ENCODE data around the gene TCL1B.
"Not testable (repeated sequence)": the region's sequence is repeated elsewhere in the genome, so short reads cannot be mapped to it uniquely, and the experiment has no call there.

TCL1B gene

DNA sequence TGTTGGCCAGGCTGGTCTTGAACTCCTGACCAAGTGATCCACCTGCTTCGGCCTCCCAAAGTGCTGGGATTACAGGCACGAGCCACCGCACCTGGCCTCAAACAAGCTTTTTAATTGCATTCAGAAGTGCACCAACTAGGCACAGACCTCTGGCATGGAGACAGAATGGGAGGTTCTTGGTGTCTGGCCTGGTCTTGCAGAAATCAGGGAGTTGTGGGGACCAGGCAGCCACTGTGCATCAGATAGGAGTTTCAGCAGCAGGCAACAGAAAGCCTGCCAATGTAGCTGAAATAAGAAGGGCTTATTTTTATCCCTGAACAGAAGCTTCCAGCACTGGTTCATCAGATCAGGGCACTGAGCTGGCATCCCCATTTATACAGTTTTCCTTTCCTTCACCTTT lies 22.2 kb upstream of the TCL1B start:
- H2BK12ac ChIP-seq (ENCODE audit: low read length): no peak overlapping the region
- peak overlapping the region; percentile 65 for H4K91ac ChIP-seq (ENCODE audit: low read depth, low read length)
- no peak overlapping the region for H4K8ac ChIP-seq (ENCODE audit: low read depth, low read length)
- no peaks in the 10 kb centered on the region for H3K9me3 ChIP-seq (ENCODE audit: insufficient read depth, low read depth, low read length)
- H3K14ac ChIP-seq (ENCODE audit: low read length): no peak overlapping the region
- H3K27me3 ChIP-seq (ENCODE audit: insufficient read depth, low read length): no peaks in the 10 kb centered on the region
- H2AK5ac ChIP-seq (ENCODE audit: low read length): peak overlapping the region; percentile 35
- no peak overlapping the region for H3K27ac ChIP-seq (ENCODE audit: low read depth, low read length)
- no peak overlapping the region for H2AFZ ChIP-seq (ENCODE audit: insufficient read depth, low read length, poor library complexity)
- H2BK120ac ChIP-seq (ENCODE audit: insufficient read depth, low read length, poor library complexity): peak overlapping the region; percentile 25
- no peak overlapping the region for H4K12ac ChIP-seq (ENCODE audit: low read depth, low read length)
- peaks cover 29 to 38% of the 10 kb centered on the region in 2 experiments for H3K4me1 ChIP-seq (ENCODE audit: control insufficient read depth in 1 of 2, insufficient read depth in 2 of 2, low read length in 2 of 2)
- no peaks in the 10 kb centered on the region for H3K36me3 ChIP-seq (ENCODE audit: control insufficient read depth in 1 of 2, insufficient read depth in 2 of 2, low read length in 2 of 2)
- no peak overlapping the region for H3K4ac ChIP-seq (ENCODE audit: low read depth, low read length)
- H3K18ac ChIP-seq (ENCODE audit: low read length): no peak overlapping the region
- no CpG with 5 or more reads among the region's 3 CpGs for WGBS (ENCODE audit: extremely low coverage, insufficient coverage, insufficient read length)
- no peak overlapping the region for H2BK5ac ChIP-seq (ENCODE audit: low read depth, low read length, poor library complexity)
- no peak overlapping the region for H3K4me2 ChIP-seq (ENCODE audit: low read length)
- no peak overlapping the region for H3K4me3 ChIP-seq (ENCODE audit: low read depth, low read length)
- no peak overlapping the region for H3K23ac ChIP-seq (ENCODE audit: low read length)
- no peak for DNase-seq
- H3K9ac ChIP-seq (ENCODE audit: low read length): no peak overlapping the region
- peaks cover 6% of the 10 kb centered on the region for H3K79me2 ChIP-seq (ENCODE audit: control insufficient read depth, insufficient read depth, low read length, poor library complexity)
- H3K79me1 ChIP-seq (ENCODE audit: low read length): peaks cover 26% of the 10 kb centered on the region

DNA sequence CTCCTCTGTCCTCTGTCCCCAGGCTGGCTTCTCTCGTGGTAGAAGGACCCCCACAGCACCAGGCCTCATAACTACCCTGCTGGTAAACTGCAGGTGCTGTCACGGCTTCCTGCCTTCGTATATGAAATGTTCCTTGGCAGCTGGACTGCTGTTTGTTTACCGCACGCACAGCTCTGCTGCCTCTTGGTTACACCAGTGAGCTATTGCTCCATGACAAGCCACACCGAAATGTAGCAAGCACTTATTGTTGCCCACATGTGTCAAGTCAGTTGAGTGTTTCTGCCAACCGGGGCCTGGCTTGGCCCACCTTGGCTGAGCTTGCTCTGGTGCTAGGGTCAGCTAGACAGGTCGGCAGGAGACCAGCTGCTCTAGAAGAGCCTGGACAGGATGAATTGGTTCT lies 21.7 kb upstream of the TCL1B start:
- H2BK5ac ChIP-seq (ENCODE audit: low read depth, low read length, poor library complexity): peak overlapping the region; percentile 24
- H4K91ac ChIP-seq (ENCODE audit: low read depth, low read length): peak overlapping the region; percentile 65
- no peak overlapping the region for H3K27ac ChIP-seq (ENCODE audit: low read depth, low read length)
- peak overlapping the region; percentile 58 for H2BK120ac ChIP-seq (ENCODE audit: insufficient read depth, low read length, poor library complexity)
- peaks cover 29 to 37% of the 10 kb centered on the region in 2 experiments for H3K4me1 ChIP-seq (ENCODE audit: control insufficient read depth in 1 of 2, insufficient read depth in 2 of 2, low read length in 2 of 2)
- peaks cover 26% of the 10 kb centered on the region for H3K79me1 ChIP-seq (ENCODE audit: low read length)
- no peak overlapping the region for H3K9ac ChIP-seq (ENCODE audit: low read length)
- no peak overlapping the region for H2AFZ ChIP-seq (ENCODE audit: insufficient read depth, low read length, poor library complexity)
- H3K4ac ChIP-seq (ENCODE audit: low read depth, low read length): no peak overlapping the region
- DNase-seq: no peak
- H3K4me2 ChIP-seq (ENCODE audit: low read length): no peak overlapping the region
- H2AK5ac ChIP-seq (ENCODE audit: low read length): peak overlapping the region; percentile 35
- H3K23ac ChIP-seq (ENCODE audit: low read length): no peak overlapping the region
- WGBS (ENCODE audit: extremely low coverage, insufficient coverage, insufficient read length): no CpG with 5 or more reads among the region's 8 CpGs
- peaks cover 6% of the 10 kb centered on the region for H3K79me2 ChIP-seq (ENCODE audit: control insufficient read depth, insufficient read depth, low read length, poor library complexity)
- no peak overlapping the region for H4K8ac ChIP-seq (ENCODE audit: low read depth, low read length)
- peak overlapping the region; percentile 82 for H2BK12ac ChIP-seq (ENCODE audit: low read length)
- no peaks in the 10 kb centered on the region for H3K36me3 ChIP-seq (ENCODE audit: control insufficient read depth in 1 of 2, insufficient read depth in 2 of 2, low read length in 2 of 2)
- H3K4me3 ChIP-seq (ENCODE audit: low read depth, low read length): no peak overlapping the region
- peak overlapping the region; percentile 45 for H3K14ac ChIP-seq (ENCODE audit: low read length)
- no peaks in the 10 kb centered on the region for H3K9me3 ChIP-seq (ENCODE audit: insufficient read depth, low read depth, low read length)
- no peaks in the 10 kb centered on the region for H3K27me3 ChIP-seq (ENCODE audit: insufficient read depth, low read length)
- no peak overlapping the region for H3K18ac ChIP-seq (ENCODE audit: low read length)
- peak overlapping the region; percentile 16 for H4K12ac ChIP-seq (ENCODE audit: low read depth, low read length)

DNA sequence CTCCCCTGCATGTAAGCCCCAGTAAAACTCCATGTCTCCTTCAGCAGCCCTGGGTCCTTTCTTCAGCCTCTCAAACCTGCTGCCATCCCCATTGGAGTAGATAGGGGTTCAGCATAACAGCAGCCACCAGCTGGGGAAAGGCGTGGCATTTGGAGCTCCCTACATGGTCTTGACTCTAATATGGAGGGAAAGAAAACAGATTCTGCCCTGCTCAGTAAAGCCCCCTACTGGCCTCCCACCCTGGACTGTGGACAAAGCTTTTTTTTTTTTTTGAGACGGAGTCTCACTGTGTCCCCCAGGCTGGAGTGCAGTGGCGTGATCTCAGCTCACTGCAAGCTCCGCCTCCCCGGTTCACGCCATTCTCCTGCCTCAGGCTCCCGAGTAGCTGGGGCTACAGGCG lies 20.7 kb upstream of the TCL1B start:
- H3K14ac ChIP-seq (ENCODE audit: low read length); H4K12ac ChIP-seq (ENCODE audit: low read depth, low read length); H3K4ac ChIP-seq (ENCODE audit: low read depth, low read length); H3K36me3 ChIP-seq (ENCODE audit: control insufficient read depth in 1 of 2, insufficient read depth in 2 of 2, low read length in 2 of 2); H4K8ac ChIP-seq (ENCODE audit: low read depth, low read length); H3K4me2 ChIP-seq (ENCODE audit: low read length); H3K4me3 ChIP-seq (ENCODE audit: low read depth, low read length); H3K79me2 ChIP-seq (ENCODE audit: control insufficient read depth, insufficient read depth, low read length, poor library complexity); H3K23ac ChIP-seq (ENCODE audit: low read length); DNase-seq; H2BK12ac ChIP-seq (ENCODE audit: low read length); H3K9me3 ChIP-seq (ENCODE audit: insufficient read depth, low read depth, low read length); H2AFZ ChIP-seq (ENCODE audit: insufficient read depth, low read length, poor library complexity); H3K18ac ChIP-seq (ENCODE audit: low read length); H3K27me3 ChIP-seq (ENCODE audit: insufficient read depth, low read length); H2AK5ac ChIP-seq (ENCODE audit: low read length): not testable (repeated sequence)
- H3K9ac ChIP-seq (ENCODE audit: low read length): peak overlapping the region; percentile 3
- H4K91ac ChIP-seq (ENCODE audit: low read depth, low read length): peak overlapping the region; percentile 17
- peak overlapping the region; percentile 12 for H3K27ac ChIP-seq (ENCODE audit: low read depth, low read length)
- peak overlapping the region; percentile 1 for H2BK5ac ChIP-seq (ENCODE audit: low read depth, low read length, poor library complexity)
- peaks cover 17% of the 10 kb centered on the region for H3K79me1 ChIP-seq (ENCODE audit: low read length)
- WGBS (ENCODE audit: extremely low coverage, insufficient coverage, insufficient read length): no CpG with 5 or more reads among the region's 8 CpGs
- H3K4me1 ChIP-seq (ENCODE audit: control insufficient read depth in 1 of 2, insufficient read depth in 2 of 2, low read length in 2 of 2): peaks cover 19 to 28% of the 10 kb centered on the region in 2 experiments
- H2BK120ac ChIP-seq (ENCODE audit: insufficient read depth, low read length, poor library complexity): peak overlapping the region; percentile 28

- H3K18ac ChIP-seq (ENCODE audit: low read length): no peak overlapping the region
- no peak overlapping the region for H3K4ac ChIP-seq (ENCODE audit: low read depth, low read length)
- peak overlapping the region; percentile 59 for H4K91ac ChIP-seq (ENCODE audit: low read depth, low read length)
- H4K8ac ChIP-seq (ENCODE audit: low read depth, low read length): no peak overlapping the region
- DNase-seq: no peak
- H3K27ac ChIP-seq (ENCODE audit: low read depth, low read length): no peak overlapping the region
- H3K4me2 ChIP-seq (ENCODE audit: low read length): no peak overlapping the region
- H4K12ac ChIP-seq (ENCODE audit: low read depth, low read length): no peak overlapping the region
- H3K9ac ChIP-seq (ENCODE audit: low read length): no peak overlapping the region
- peaks cover 12% of the 10 kb centered on the region for H3K79me1 ChIP-seq (ENCODE audit: low read length)
- no peaks in the 10 kb centered on the region for H3K27me3 ChIP-seq (ENCODE audit: insufficient read depth, low read length)
- no peaks in the 10 kb centered on the region for H3K9me3 ChIP-seq (ENCODE audit: insufficient read depth, low read depth, low read length)
- H2AFZ ChIP-seq (ENCODE audit: insufficient read depth, low read length, poor library complexity): no peak overlapping the region
- H2AK5ac ChIP-seq (ENCODE audit: low read length): no peak overlapping the region
- no peaks in the 10 kb centered on the region for H3K36me3 ChIP-seq (ENCODE audit: control insufficient read depth in 1 of 2, insufficient read depth in 2 of 2, low read length in 2 of 2)
- H3K14ac ChIP-seq (ENCODE audit: low read length): no peak overlapping the region
- H3K23ac ChIP-seq (ENCODE audit: low read length): no peak overlapping the region
- no peak overlapping the region for H3K4me3 ChIP-seq (ENCODE audit: low read depth, low read length)
- H2BK5ac ChIP-seq (ENCODE audit: low read depth, low read length, poor library complexity): no peak overlapping the region
- WGBS (ENCODE audit: extremely low coverage, insufficient coverage, insufficient read length): no CpG with 5 or more reads among the region's 5 CpGs
- no peak overlapping the region for H2BK120ac ChIP-seq (ENCODE audit: insufficient read depth, low read length, poor library complexity)
- no peak overlapping the region for H2BK12ac ChIP-seq (ENCODE audit: low read length)
- peaks cover 2% of the 10 kb centered on the region for H3K79me2 ChIP-seq (ENCODE audit: control insufficient read depth, insufficient read depth, low read length, poor library complexity)
- H3K4me1 ChIP-seq (ENCODE audit: control insufficient read depth in 1 of 2, insufficient read depth in 2 of 2, low read length in 2 of 2): peaks cover 16 to 21% of the 10 kb centered on the region in 2 experiments
Observed at GRCh38 chr14:95666450-95666849, 19.8 kb upstream of the TCL1B start.
